RPMI7951 (cell line): Measurements from ENCODE around the gene GALNT9. TPM values are rescaled to one million over a fixed set of nuclear protein-coding genes. Genes with fewer than 3 reads are reported as not detected.
"Not testable (repeated sequence)": the region's sequence is repeated elsewhere in the genome, so short reads cannot be mapped to it uniquely, and the experiment has no call there.

ENCODE experiments used
- DNase-seq: peaks from one replicate; pipeline ENCODE4 v3.0.0-alpha.2; 2012; ENCODE audit warnings: low read depth
- total RNA-seq: library from RNA; depleted of rRNA; stranded (reverse); fragments of >200 nt; shearing (Covaris generic); gene quantifications from 2 replicates; pipeline ENCODE4 v1.2.3, GENCODE V29; 2014

The GALNT9 gene
- total RNA-seq, 1 experiment from 2014 or later = not detected

DNA sequence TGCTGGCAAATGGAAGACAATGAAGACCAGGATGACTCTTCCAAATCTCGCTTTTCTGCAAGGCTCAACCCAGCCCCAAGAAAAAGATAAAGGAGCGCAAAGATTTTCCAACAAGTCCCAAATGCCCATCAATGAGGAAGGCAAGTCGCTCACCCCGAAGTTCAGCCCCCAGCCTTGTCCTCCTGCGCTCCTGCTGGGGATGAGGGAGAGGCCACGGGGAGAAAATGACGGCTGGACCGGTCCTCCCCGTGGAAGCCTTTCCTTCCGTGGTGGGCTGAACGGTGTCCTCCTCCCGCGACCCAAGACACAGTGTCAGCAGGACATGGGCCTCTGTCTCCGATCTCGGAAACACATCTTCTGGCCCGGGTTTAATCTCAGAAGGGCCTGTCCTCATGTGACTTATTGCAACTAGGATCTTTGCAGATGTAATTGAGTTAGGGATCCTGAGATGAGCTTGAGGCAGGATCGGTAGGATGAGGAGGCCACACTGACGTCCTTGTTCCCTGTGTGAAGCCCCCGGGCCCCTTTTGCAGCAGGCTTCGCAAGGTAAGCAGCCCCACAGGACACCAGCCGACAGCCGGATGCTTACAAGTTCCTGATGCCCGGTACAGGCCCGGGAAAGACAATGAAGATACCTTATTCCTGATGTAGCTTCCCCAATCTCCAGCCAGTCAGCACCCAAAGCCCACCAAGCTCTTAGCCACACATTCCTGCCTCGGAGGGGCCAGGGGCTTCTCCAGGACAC is 64.2 kb downstream of the GALNT9 start:
- DNase-seq = no peak

DNA sequence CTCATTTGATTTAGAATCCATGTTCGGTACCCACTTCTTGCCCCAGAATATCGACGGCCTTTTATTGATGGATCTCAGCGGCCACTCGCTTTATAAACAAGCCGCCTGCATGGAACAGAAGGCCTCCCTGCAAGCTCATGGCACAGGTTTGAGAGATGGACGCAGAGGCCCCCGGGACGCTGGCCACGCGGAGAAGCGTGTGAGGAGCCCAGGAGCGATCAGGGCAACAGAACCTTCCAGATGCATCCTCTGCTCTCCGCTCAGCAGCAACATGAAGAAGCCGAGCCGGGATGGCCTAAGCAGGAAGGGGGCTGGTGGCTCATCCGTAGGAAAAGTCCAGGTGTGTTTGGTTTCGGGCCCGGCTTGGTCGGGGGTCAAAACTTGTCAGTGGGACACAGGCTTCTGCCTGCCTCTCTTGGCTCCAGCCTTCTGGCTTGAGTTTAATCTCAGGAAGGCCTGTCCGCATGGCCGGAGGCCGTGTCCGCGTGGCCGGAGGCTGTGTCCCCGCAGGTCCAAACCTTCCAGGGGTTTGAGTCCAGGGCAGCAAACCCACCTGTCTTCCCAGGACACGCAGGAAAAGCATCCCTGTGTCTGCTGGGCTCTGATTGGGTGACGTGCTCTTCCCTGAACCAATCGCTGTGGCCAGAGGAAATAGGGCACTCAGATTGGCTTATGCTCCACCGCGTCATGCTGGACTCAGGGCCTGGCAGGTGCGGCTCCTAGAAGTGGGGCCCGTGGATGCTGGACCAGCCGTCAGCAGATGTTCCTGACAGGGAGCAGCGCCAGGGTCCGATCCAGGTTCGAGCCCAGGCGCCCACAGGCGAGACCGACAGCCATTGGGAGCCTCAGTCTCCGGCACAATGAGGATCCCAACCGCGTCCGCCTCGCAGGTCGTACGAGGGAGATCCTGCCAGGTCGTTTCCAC is 65.0 kb downstream of the GALNT9 start:
- no peak for DNase-seq

GRCh38 chr12:132263451-132264049 is 65.8 kb downstream of the GALNT9 start:
- no peak for DNase-seq

- no peak for DNase-seq
Measured at GRCh38 chr12:132263061-132263360, 66.4 kb downstream of the GALNT9 start.

- DNase-seq = no peak
Measured at GRCh38 chr12:132262256-132263060, 66.9 kb downstream of the GALNT9 start.

- DNase-seq = no peak
Measured at GRCh38 chr12:132261328-132262138, 67.9 kb downstream of the GALNT9 start.

DNA sequence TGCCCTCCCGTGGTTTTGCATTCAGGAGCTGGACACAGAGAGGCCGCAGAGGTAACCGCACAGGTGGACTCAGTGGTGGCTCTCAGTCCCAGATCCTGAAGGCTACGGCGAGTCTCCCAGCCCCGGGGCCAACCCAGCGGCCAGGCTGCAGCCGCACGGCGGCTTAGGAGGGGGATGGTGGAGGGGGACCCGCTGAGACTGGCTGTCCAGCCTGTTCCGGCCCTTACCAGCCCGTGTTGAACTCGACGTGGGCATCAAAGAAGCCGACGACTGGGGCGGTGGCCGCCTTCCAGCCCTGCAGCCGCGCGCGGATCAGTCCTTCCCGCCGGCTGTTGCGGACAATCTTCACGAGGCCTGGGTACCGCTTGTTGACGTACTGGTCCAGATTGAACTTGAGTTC is 68.7 kb downstream of the GALNT9 start:
- DNase-seq = no peak

GRCh38 chr12:132259872-132260695 is 69.3 kb downstream of the GALNT9 start:
- DNase-seq = no peak

DNA sequence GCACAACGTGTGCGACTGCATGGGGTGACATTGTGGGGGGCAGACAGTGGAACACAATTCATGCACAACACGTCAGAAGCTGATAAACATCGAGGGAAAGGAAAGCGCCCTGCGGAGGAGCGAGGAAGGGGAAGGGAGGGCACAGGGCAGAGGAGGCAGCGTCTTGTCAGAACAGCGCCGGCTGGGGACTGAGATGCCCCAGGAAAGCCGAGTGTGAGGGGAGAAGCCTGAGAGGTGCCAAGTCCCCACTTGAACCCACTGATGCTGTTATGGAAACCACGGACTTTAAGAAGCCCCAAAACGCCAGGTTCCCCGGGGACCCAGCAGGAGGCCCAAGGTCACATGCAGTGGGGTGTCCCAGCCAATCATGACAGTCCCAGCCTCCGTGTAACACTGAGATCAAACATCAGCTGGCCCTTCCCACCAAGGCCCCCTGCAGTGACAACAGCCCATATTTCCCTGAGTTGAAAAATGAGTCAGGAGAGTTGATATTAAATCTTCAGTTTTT is 70.0 kb downstream of the GALNT9 start:
- no peak for DNase-seq

- DNase-seq = no peak
Measured at GRCh38 chr12:132258543-132258942, 70.8 kb downstream of the GALNT9 start.

DNA sequence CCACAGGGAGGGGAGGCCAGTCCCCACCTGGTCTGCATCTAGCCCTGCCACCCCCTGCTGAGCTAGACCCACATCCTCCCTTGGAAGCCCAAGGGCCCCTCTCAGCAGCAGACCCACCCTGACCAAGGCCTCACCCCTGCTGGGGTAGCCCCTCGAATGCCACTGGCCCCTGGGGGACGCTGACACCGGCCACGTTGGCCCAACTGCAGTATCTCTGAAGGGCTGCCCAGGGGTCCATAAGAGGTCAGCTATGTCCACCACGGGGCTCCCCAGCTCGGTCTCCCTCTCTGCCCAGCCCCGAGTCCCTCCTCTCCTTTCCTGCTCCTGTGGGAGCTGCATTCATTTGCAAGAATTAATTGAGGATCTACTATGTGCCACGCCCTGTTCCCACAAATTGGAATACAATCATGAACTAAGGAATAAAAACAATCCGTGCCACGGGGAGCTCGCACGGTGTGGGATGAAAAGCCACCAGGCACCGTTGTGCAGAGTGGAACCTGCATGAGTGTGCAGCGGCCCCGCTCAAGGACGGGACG is 71.4 kb downstream of the GALNT9 start:
- no peak for DNase-seq

DNA sequence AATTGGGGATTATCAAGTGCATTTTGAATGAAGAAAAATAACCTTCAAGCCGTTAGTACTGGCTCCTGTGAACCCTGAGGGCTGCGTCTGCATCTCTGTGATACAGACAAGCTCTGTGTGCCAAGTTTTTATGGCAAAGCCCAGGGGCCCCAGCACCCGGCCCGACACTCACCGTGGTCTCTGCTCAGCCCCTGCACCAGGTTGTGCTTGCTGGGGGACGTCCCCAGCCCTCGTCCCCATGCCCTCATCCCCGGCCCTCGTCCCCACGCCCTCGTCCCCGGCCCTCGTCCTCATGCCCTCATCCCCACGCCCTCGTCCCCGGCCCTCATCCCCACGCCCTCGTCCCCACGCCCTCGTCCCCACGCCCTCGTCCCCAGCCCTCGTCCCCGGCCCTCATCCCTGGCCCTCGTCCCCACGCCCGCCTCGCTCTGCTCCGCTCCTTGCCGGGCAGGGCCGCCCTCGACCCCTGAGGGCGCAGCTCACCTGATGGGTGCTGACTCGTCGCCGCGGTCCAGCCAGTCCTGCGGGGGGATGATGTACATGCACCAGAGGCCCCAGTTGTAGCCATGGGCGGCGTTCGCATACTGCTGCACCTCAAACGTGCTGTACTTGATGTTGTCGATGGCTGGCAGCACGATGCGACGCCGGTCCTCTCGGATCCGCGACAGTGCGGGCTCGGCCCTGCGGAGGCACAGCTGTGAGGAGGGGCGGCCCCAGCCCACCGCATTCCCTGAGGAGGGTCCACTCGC is 72.0 kb downstream of the GALNT9 start:
- DNase-seq = no peak

DNA sequence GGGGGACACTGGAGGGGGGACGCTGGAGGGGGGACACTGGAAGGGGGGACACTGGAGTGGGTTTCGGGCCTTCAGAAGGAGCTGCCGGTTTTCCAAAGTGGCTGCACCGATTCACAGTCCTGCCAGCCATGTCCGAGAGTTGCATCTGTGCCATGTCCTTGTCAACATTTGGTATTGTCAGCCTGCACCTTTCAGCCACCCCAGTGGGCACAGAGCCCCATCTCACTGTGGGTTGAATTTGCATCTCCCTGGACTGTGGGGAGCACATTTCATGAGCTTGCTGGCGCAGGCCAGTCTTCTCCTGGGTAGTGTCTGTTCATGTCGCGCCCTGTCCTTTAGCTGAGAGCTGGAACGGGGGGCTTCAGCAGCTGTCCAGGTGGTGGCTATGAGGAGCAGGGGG is 72.7 kb downstream of the GALNT9 start:
- no peak for DNase-seq

DNA sequence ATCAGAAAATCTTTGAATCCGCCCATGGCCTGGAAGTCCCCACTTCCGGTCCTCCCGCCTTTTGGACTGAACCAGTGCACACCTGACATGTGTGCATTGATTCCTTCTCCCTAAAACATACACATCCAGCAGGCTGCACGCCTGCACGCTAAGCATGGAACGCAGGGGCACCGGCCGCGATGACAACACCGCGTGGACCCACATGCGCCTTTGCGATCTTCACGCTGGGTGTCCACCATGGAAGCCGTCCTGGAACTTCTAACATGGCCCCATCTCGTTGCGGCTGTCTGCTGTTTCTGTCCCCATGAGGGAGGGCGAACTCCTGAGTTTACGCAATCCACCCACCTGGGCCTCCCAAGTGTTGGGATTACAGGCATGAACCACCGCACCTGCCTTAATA is 73.7 kb downstream of the GALNT9 start:
- no peak for DNase-seq

GRCh38 chr12:132253698-132254480 is 75.5 kb downstream of the GALNT9 start:
- no peak for DNase-seq

GRCh38 chr12:132252981-132253380 is 76.4 kb downstream of the GALNT9 start:
- DNase-seq = not testable (repeated sequence)

DNA sequence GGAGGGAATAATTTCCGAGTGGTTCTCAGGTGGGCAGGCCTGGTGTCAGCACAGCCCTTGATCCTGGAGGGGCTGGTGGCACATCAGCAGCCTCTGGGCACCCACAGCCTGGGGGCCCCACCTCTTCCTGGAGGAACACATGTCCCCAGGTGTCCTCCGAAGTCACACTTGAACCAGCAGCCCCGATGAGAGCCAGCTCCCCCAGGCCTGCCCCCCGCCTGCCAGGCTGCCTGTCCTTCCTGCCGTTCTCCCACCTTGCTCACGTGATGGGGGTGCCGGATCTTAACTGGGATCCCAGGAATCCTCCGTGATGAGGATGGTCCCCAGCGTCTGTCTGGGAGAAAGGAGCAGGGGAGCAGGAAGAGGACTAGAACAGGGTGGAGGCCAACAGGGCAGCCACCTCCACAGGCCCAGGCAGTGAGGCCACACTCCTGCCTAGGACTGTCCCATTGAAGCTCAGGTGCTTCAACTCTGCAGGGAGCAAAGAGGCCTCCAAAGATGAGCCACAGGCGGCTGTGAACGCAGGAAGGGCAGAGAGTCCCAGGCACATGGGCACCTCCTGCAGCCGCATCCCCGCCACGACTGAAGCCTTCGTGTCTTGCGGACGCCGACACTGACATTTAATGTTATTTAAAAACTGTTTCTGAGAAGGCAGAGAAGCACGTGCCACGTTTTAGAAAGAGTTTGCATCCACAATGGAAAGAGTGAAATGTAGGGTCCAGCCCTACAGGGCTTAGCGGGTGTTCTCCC is 77.5 kb downstream of the GALNT9 start:
- DNase-seq = no peak
